K562 (cell line): ENCODE data around the gene ADAT1. TPM values are rescaled to one million over a fixed set of nuclear protein-coding genes. Genes with fewer than 3 reads are reported as not detected.

ENCODE experiments used
- ARID4B ChIP-seq: sonication (generic); formaldehyde crosslinking; IDR thresholded peaks from 2 replicates; pipeline ENCODE4 v1.8.0; 2022; ENCODE audit warnings: mild to moderate bottlenecking, missing genetic modification reagents
- CBX1 ChIP-seq: sonication (generic); IDR thresholded peaks from 2 replicates; pipeline ENCODE4 v1.6.1; 2016; ENCODE audit warnings: antibody characterized with exemption, low read depth, mild to moderate bottlenecking
- CREB1 ChIP-seq, 2 experiments: sonication (generic) in 1 of 2; formaldehyde crosslinking in 1 of 2; IDR thresholded peaks; 2 replicates each; pipeline versions ENCODE4 v1.6.1 to v1.8.0; 2012 to 2022; ENCODE audit warnings: inconsistent platforms in 1 of 2, mild to moderate bottlenecking in 1 of 2, missing genetic modification reagents in 1 of 2, moderate library complexity in 1 of 2
- PCBP1 ChIP-seq: fragments of 200-400 bp; formaldehyde crosslinking; IDR thresholded peaks from 2 replicates; pipeline ENCODE4 v1.6.1; 2018; ENCODE audit warnings: mild to moderate bottlenecking, low read depth, low read length; ENCODE audit not compliant: poor library complexity, severe bottlenecking
- RBFOX2 ChIP-seq: fragments of 200-400 bp; formaldehyde crosslinking; IDR thresholded peaks from 2 replicates; pipeline ENCODE4 v1.6.1; 2017; ENCODE audit warnings: low read depth, mild to moderate bottlenecking, low read length, moderate library complexity
- RFX1 ChIP-seq: fragments of 450-650 bp; IDR thresholded peaks from 2 replicates; pipeline ENCODE4 v1.6.1; 2016; ENCODE audit warnings: mild to moderate bottlenecking, moderate library complexity
- TOE1 ChIP-seq, 2 experiments: fragments of 450-650 bp in 1 of 2; sonication (generic) in 1 of 2; formaldehyde crosslinking in 1 of 2; IDR thresholded peaks; 2 replicates each; pipeline versions ENCODE4 v1.7.1 to v1.8.0; 2016 to 2022; ENCODE audit warnings: borderline replicate concordance in 2 of 2, mild to moderate bottlenecking in 2 of 2, antibody characterized with exemption in 1 of 2, inconsistent platforms in 1 of 2, low read depth in 1 of 2, missing genetic modification reagents in 1 of 2, moderate library complexity in 1 of 2
- ZBTB11 ChIP-seq, 3 experiments: fragments of 200-800 bp in 1 of 3; fragments of 250-450 bp in 1 of 3; fragments of 450-650 bp in 1 of 3; sonication (Bioruptor Pico) in 1 of 3; sonication (Bioruptor generic) in 1 of 3; formaldehyde crosslinking in 1 of 3; IDR thresholded peaks; 2 replicates each; pipeline versions ENCODE4 v1.6.1 to v1.8.0; 2016 to 2022; ENCODE audit warnings: mild to moderate bottlenecking in 2 of 3, missing genetic modification characterization in 2 of 3, missing compliant biosample characterization in 1 of 3, moderate library complexity in 1 of 3
- ZBTB17 ChIP-seq: fragments of 450-650 bp; formaldehyde crosslinking; IDR thresholded peaks from 2 replicates; pipeline ENCODE4 v1.4.0; 2020; ENCODE audit warnings: mild to moderate bottlenecking
- ZC3H4 ChIP-seq: sonication (generic); formaldehyde crosslinking; IDR thresholded peaks from 2 replicates; pipeline ENCODE4 v1.9.0; 2021; ENCODE audit warnings: missing genetic modification reagents, borderline replicate concordance
- ZNF12 ChIP-seq: sonication (generic); formaldehyde crosslinking; IDR thresholded peaks from 2 replicates; pipeline ENCODE4 v1.4.0; 2020; ENCODE audit warnings: mild to moderate bottlenecking, missing genetic modification reagents
- polyA plus RNA-seq, 8 experiments: library from polyadenylated mRNA; depleted of rRNA in 4 of 8; stranded (reverse) in 5 of 8; unstranded in 3 of 8; fragments of >200 nt; fragmentation: Nextera tagmentation in 2 of 8; fragmentation: Illumina TruSeq in 1 of 8; extraction: Ambion mirVana in 2 of 8; extraction: Trizol in 1 of 8; gene quantifications; 2 replicates each; pipeline versions ENCODE4 v1.2.1 to v1.2.3, GENCODE V29; 2011 to 2014; ENCODE audit warnings: inconsistent platforms in 1 of 8, missing spikeins in 1 of 8
- total RNA-seq, 7 experiments: library from RNA; depleted of rRNA in 6 of 7; stranded (reverse); fragments of >200 nt in 6 of 7; fragmentation: Illumina TruSeq in 2 of 7; extraction: Trizol in 2 of 7; gene quantifications; 2 replicates each; pipeline versions ENCODE4 v1.2.1 to v1.2.3, GENCODE V29; 2011 to 2021; ENCODE audit warnings: low replicate concordance in 1 of 7
- TF ChIP-seq, protein P1 (sequence below): sonication (generic); formaldehyde crosslinking; IDR thresholded peaks from 2 replicates; pipeline ENCODE4 v1.8.1; 2023; ENCODE audit warnings: mild to moderate bottlenecking, missing genetic modification reagents
- TF ChIP-seq, protein P2 (sequence below): fragments of 250-450 bp; sonication (Bioruptor Pico); IDR thresholded peaks from 2 replicates; pipeline ENCODE4 v1.9.0; 2021; ENCODE audit warnings: mild to moderate bottlenecking, inconsistent platforms

Gene ADAT1
- total and polyA plus RNA-seq, 9 of the 15 experiments (the other 6 are each of a cell fraction or from before 2014, with no cell fraction given): 16.0 to 36.7 (median 28.2) TPM

- no peak for TF ChIP-seq ZC3H4
- no peak; the same call in 1 of the 2 replicates for TF ChIP-seq ZNF12
- TF ChIP-seq RBFOX2: peak; percentile 82
- peak; percentile 77; the same call in 1 of the 2 replicates for TF ChIP-seq CBX1
- no peak for TF ChIP-seq CREB1 (IDR thresholded peaks at IDR 0.05)
- peak; percentile 57; the same call in 1 of the 2 replicates for TF ChIP-seq CREB1 (CRISPR knock-in tag; IDR thresholded peaks at IDR 0.05)
- TF ChIP-seq, protein P1, sequence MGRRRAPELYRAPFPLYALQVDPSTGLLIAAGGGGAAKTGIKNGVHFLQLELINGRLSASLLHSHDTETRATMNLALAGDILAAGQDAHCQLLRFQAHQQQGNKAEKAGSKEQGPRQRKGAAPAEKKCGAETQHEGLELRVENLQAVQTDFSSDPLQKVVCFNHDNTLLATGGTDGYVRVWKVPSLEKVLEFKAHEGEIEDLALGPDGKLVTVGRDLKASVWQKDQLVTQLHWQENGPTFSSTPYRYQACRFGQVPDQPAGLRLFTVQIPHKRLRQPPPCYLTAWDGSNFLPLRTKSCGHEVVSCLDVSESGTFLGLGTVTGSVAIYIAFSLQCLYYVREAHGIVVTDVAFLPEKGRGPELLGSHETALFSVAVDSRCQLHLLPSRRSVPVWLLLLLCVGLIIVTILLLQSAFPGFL (CRISPR knock-in tag): no peak
- TF ChIP-seq PCBP1: peak; percentile 20
- TF ChIP-seq ZBTB11 (CRISPR knock-in tag; IDR thresholded peaks at IDR 0.05): peak in 1 of 3 experiments; percentile 60; a peak in 2 of 6 replicates
- TF ChIP-seq ZBTB17 (CRISPR knock-in tag): no peak
- TF ChIP-seq RFX1: peak; percentile 89
- peak; percentile 4; the same call in 1 of the 2 replicates for TF ChIP-seq TOE1 (IDR thresholded peaks at IDR 0.05; ENCODE audit: borderline replicate concordance)
- no peak for TF ChIP-seq TOE1 (CRISPR knock-in tag; IDR thresholded peaks at IDR 0.05; ENCODE audit: borderline replicate concordance, low read depth)
- TF ChIP-seq ARID4B (CRISPR knock-in tag): peak; percentile 75
- TF ChIP-seq, protein P2, sequence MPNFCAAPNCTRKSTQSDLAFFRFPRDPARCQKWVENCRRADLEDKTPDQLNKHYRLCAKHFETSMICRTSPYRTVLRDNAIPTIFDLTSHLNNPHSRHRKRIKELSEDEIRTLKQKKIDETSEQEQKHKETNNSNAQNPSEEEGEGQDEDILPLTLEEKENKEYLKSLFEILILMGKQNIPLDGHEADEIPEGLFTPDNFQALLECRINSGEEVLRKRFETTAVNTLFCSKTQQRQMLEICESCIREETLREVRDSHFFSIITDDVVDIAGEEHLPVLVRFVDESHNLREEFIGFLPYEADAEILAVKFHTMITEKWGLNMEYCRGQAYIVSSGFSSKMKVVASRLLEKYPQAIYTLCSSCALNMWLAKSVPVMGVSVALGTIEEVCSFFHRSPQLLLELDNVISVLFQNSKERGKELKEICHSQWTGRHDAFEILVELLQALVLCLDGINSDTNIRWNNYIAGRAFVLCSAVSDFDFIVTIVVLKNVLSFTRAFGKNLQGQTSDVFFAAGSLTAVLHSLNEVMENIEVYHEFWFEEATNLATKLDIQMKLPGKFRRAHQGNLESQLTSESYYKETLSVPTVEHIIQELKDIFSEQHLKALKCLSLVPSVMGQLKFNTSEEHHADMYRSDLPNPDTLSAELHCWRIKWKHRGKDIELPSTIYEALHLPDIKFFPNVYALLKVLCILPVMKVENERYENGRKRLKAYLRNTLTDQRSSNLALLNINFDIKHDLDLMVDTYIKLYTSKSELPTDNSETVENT: no peak
Measured at GRCh38 chr16:75566040-75566757, 56.9 kb downstream of the ADAT1 start, which contains the start of gene GABARAPL2 (continued).
